Astrocyte of the spinal cord (primary cell): ENCODE data around the gene VAV2.

Experiments
- DNase-seq: peaks from one replicate; pipeline ENCODE4 v3.0.0; 2011; ENCODE audit warnings: low read depth, low spot score
- H3K4me3 ChIP-seq: 2 replicates; pipeline ENCODE4 v1.5.1; 2011; ENCODE audit warnings: low read depth, mild to moderate bottlenecking, low read length, moderate library complexity
- in situ Hi-C: cut with HindIII; loops from 2 replicates; pipeline ENCODE4 v1.10.0; 2017; ENCODE audit warnings: low sequenced_read_pairs
- TF ChIP-seq, protein P1 (sequence below): IDR thresholded peaks from 2 replicates; pipeline ENCODE4 v1.5.1; 2012; ENCODE audit warnings: low read depth, mild to moderate bottlenecking, low read length, inconsistent platforms

Gene VAV2

DNA sequence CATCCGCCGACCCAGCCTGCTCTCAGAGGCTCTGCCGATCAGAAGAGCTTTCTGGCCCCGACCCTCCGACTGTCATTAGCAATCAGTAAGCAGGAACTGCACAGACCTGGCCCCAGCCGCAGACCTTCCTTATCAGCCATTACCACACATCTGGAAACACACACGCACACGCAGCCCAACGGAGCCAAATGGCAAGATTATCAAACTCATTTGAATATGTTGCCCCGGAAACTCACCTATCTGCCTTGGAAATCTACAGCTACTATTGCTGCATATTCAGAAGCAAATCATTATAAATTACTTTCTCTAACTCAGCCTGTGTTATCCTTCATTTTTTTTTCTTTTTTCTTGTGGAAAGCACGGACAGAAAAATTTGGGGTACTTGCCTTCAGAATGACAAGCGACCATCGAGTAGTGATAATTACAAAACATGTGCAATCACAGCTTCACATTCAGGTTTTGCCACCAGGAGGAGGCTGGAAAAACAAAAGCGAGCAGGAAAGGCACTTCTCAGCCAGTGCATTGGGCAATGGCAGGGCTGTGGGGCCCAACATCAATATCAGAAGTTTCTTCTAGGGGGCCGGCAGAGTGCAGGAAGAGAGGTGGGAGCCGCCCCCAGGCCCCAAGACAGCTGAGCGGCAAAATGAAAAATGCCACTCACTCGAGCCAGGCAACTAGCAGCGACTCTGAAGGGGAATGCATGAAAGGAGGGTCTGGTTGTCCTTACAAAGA is 122.3 kb downstream of the VAV2 start:
- in situ Hi-C loops: no loop called here
- TF ChIP-seq, protein P1, sequence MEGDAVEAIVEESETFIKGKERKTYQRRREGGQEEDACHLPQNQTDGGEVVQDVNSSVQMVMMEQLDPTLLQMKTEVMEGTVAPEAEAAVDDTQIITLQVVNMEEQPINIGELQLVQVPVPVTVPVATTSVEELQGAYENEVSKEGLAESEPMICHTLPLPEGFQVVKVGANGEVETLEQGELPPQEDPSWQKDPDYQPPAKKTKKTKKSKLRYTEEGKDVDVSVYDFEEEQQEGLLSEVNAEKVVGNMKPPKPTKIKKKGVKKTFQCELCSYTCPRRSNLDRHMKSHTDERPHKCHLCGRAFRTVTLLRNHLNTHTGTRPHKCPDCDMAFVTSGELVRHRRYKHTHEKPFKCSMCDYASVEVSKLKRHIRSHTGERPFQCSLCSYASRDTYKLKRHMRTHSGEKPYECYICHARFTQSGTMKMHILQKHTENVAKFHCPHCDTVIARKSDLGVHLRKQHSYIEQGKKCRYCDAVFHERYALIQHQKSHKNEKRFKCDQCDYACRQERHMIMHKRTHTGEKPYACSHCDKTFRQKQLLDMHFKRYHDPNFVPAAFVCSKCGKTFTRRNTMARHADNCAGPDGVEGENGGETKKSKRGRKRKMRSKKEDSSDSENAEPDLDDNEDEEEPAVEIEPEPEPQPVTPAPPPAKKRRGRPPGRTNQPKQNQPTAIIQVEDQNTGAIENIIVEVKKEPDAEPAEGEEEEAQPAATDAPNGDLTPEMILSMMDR: no peak
- H3K4me3 ChIP-seq: no peak overlapping the region
- no peak for DNase-seq

DNA sequence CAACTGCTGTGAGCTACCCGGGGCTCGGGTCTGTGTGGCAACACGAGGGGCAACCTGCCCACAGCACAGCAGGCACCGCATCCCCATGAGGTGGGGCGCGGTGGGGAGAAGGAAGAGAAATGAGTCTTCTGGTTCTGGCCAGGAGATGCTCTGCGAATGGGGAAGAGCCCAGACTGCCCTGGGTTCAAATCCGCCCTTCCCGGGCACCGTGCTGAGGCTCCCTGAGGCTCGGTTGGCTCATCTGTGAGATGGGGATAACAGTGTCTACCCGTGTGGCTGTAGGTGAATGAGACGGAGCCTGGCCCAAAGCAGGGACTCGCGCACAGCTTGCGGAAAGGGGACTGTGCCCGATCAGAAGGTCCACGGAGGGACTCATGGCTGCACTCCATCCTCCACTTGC is 123.9 kb downstream of the VAV2 start:
- TF ChIP-seq, protein P1: no peak
- DNase-seq: no peak
- in situ Hi-C loops: no loop called here
- no peak overlapping the region for H3K4me3 ChIP-seq

DNA sequence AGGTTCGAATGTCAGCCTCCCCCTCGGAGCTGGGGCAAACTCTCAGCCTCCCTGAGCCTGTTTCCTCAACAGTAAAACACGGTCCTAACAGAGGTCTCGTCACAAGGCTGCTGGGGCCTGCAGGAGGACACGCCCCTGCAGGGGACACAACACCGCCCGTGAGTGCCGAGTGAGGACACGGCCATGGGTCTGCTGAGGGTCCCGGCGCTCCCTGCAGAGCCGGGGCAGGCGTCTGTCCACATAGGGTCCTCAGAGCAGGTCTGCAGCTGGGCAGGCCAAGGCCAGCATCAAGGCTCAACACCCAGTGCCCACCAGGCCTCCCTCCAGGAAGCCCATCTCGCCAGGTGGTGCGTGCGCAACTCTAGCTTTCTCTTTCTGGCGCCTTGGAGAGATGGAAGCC is 125.2 kb downstream of the VAV2 start:
- TF ChIP-seq, protein P1: no peak
- in situ Hi-C loops: no loop called here
- no peak for DNase-seq
- H3K4me3 ChIP-seq: no peak overlapping the region

DNA sequence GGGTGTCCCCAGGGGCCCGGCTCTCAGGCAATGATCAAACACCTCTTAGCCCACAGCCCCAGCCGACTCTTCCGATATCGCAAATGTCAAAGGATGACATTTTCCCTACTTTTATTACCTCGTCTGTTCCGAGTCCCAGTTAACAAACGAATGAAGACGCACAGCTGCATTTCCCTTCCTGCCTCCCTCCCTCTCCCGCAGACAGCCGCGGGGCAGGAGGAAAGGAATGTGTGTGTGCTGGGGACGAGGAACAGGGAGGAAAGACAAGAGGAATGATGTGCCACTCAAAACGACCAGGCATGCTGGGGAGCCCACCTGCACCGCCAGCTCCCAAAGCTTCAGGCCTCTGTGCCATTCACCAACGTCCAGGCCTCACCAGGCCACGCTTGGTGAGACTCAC is 128.1 kb downstream of the VAV2 start:
- in situ Hi-C loops: no loop called here
- DNase-seq: no peak
- TF ChIP-seq, protein P1: no peak
- H3K4me3 ChIP-seq: no peak overlapping the region

DNA sequence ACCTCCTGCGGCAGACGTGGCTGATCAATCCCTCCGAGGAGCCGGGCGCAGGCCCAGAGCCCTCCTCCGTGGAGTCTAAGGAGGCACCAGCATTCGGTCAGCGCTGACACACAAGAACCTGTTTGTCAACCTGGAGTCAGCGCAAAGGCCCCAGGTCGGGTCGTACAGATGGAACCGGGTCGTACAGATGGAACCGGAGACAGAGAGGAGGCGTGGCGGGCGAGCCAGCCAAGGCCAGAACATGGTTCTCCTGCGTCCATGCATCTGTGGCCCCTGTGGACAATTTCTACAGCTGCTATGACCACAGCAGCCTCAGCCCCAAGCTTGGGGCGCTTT is 128.9 kb downstream of the VAV2 start:
- TF ChIP-seq, protein P1: no peak
- no peak overlapping the region for H3K4me3 ChIP-seq
- in situ Hi-C loops: no loop called here
- no peak for DNase-seq

DNA sequence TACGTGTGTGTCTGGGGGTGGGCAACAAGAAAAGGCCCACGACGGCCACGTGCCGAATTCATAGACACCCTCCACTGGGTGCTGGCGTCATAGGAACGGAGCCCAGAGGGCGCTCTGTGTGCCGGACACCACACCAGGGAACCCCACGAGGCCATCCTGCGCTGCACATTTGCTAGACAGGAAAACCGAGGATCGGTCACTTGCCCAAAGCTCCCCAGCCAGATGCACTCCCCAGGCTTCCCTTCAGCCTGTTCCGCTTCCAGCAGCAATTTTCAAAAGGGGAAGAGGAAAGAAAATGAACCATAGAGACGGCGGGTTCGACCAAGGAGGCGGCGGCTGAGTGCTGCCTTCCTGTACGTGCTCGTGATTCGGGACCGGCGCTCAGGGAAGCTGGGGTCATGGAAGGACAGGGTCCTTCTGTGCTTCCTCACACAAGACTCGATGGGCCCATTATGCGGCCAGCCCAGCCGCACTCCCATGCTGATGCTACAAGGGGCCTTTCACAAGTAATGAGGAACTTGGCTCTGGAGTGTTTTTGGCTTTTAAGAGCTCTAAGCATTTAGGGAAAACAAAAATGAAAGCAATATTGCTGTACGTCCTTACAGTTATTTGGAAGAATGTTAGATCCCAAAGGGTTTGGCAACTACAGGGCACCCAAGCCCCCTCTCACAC is 129.4 kb downstream of the VAV2 start:
- in situ Hi-C loops: no loop called here
- H3K4me3 ChIP-seq: no peak overlapping the region
- TF ChIP-seq, protein P1: no peak
- DNase-seq: no peak
